Stimulated activated CD8-positive, alpha-beta memory T cell treated with anti-CD3 and anti-CD28 coated beads, Interleukin-15, amount 100 ng/mL, for 48 hours (primary cell): ENCODE results near the gene IFNE.

Experiments used
- DNase-seq, 2 donors: peaks; one replicate each; pipeline ENCODE4 v3.0.0-alpha.2; 2020; ENCODE audit warnings: low read depth in 2 of 2

Gene IFNE, protein sequence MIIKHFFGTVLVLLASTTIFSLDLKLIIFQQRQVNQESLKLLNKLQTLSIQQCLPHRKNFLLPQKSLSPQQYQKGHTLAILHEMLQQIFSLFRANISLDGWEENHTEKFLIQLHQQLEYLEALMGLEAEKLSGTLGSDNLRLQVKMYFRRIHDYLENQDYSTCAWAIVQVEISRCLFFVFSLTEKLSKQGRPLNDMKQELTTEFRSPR

GRCh38 chr9:21482213-21482612 lies at the start of gene IFNE:
TSS of gene IFNE (minus strand) at chr9:21482313. CDS start at chr9:21481694, 619 bp downstream.
- no peak for DNase-seq

- no peak for DNase-seq
These were observed 46.2 kb upstream of the IFNE start for GRCh38 chr9:21528123-21528808.

DNA sequence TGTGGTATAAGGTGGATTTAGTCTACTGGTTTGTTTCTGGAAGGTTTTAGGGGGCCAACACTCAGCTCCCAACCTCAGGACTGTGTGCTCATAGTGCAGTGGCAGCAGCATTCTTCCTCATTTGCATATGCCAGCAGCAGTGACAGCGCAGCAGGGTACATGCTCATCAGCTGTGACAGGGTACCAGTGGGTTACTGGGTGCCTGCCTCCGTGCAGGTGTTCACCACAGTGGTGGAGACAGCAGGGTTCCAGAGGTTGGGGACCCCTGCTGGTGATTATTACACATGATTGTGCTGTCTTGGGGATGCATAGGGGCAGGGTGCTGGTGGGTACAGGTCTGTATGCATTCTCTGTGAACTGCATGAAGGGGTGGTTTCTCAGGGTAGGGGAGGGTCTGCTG lies 45.5 kb upstream of the IFNE start:
- DNase-seq = no peak

DNA sequence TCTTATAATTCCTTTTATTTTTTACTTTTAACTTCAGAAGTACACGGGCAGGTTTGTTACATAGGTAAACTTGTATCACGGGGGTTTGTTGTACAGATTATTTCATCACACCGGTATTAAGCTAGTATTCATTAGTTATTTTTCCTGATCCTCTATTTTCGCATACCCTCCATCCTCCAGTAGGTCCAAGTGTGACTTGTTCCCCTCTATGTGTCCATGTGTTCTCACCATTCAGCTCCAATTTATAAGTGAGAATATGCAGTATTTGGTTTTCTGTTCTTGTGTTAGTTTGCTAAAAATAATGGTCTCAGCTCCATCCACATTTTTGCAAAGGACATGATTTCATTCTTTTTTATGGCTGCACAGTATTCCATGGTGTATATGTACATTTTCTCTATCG lies 43.1 kb upstream of the IFNE start:
- DNase-seq = no peak

GRCh38 chr9:21524099-21524830 lies 42.2 kb upstream of the IFNE start:
- no peak for DNase-seq

- DNase-seq = no peak
These were observed 41.2 kb upstream of the IFNE start for GRCh38 chr9:21523021-21524014.

- DNase-seq = no peak
These were observed 40.2 kb upstream of the IFNE start for GRCh38 chr9:21522348-21522747.

DNA sequence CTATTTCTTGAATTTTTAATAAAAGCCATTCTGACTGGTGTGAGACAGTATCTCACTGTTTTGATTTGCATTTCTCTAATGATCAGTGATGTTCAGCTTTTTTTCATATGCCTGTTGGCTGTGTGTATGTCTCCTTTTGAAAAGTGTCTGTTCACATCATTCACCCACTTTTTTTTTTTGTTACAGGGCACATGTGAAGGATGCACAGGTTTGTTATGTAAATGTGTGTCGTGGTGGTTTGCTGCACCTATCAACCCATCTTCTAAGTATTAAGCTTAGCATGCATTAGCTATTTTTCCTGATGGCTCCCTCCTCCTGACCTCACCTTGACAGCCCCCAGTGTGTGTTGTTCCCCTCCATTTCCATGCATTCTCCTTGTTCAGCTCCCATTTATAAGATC lies 39.3 kb upstream of the IFNE start:
- DNase-seq = no peak

DNA sequence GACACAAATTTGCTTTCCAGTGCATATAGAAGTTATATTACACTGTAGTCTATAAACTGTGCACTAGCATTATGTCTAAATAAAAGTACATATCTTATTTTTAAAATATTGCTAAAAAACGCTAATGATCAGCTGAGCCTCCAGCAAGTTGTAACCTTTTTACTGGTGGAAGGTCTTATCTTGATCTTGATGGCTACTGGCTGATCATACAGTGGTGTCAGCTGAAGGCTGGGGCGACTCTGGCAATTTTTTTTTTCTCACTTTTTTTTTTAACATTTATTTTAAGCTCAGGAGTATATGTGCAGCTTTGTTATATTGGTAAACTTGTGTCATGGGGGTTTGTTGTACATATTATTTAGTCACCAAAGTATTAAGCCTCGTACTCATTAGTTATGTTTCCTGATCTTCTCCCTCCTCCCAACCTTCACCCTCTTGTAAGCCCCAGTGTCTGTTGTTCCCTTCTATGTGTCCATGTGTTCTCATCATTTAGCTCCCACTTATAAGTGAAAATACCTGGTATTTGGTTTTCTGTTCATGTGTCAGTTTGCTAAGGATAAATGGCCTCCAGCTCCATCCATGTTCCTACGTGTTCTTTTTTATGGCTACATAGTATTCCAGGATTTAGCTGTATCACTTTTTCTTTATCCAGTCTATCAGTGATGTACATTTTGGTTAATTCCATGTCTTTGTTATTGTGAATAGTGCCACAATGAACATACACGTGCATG lies 38.6 kb upstream of the IFNE start:
- no peak for DNase-seq

- no peak for DNase-seq
These were observed 37.8 kb upstream of the IFNE start for GRCh38 chr9:21519855-21520434.

GRCh38 chr9:21516796-21517195 lies 34.7 kb upstream of the IFNE start:
- DNase-seq = no peak

GRCh38 chr9:21513431-21513830 lies 31.3 kb upstream of the IFNE start:
- DNase-seq = no peak

DNA sequence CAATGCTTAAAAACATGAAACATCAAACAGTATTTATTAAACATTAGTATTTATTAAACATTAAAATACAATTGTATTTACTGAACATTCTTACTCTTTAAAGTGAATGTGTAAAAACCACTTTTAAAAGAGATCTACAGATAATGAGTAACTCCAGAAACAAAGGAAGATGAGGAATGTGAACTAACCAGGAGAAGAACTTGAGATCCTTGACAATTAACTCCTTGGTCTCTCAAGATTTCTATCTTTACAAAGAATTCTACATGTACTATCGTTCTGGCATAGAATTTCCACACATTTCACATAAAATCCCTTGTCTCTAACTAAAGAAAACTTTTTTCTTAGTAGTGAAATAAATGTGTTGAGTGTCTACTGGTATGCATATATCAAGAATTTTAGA lies 28.7 kb upstream of the IFNE start:
- DNase-seq = no peak

DNA sequence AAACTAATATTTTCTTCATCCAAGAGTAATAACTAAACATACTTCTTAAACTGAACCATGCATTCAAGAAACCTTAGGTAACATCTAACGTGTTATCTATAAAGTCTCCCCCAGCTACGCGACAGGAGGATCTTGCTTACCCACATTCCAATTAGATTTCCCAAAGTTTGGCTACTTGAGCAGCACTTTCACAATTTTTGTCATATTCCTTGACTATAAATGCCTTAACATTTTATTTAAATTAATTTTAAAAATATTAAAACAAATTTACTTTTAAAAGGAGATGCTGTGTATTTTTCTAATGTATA lies 25.3 kb upstream of the IFNE start:
- DNase-seq = no peak

- DNase-seq = no peak
These were observed 24.7 kb upstream of the IFNE start for GRCh38 chr9:21506626-21507482.

- no peak for DNase-seq
These were observed 23.5 kb upstream of the IFNE start for GRCh38 chr9:21505425-21506179.

DNA sequence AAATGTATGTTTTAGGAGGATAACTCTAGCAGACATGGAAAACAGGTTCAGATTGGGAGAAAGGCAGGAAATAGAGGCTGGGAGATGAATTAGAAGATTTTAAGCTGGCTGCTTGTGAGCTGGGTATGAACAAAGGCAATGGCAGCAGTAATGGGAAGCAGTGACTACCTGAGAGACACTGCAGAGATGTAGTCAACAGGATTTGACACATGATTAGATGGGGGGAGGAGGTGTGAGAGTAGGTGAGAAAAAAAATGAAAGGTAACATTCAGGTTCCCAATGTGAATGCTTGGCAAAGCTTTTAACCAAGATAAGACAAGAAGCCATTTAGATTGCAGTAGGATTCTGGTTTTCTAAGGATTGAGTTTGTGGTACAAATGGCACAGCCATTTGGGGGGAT lies 22.8 kb upstream of the IFNE start:
- DNase-seq = no peak

- no peak for DNase-seq
These were observed 22.0 kb upstream of the IFNE start for GRCh38 chr9:21504113-21504512.

- no peak for DNase-seq
These were observed 20.5 kb upstream of the IFNE start for GRCh38 chr9:21502586-21502985.
